ENCODE data around the gene RASEF. TPM values are rescaled to one million over a fixed set of nuclear protein-coding genes. Genes with fewer than 3 reads are reported as not detected.

RASEF gene
- total and polyA plus RNA-seq, 10 of the 15 experiments (the other 5 are each of a cell fraction or from before 2014, with no cell fraction given): under 0.01 to 0.04 (median 0.01) TPM; not detected in 7

DNA sequence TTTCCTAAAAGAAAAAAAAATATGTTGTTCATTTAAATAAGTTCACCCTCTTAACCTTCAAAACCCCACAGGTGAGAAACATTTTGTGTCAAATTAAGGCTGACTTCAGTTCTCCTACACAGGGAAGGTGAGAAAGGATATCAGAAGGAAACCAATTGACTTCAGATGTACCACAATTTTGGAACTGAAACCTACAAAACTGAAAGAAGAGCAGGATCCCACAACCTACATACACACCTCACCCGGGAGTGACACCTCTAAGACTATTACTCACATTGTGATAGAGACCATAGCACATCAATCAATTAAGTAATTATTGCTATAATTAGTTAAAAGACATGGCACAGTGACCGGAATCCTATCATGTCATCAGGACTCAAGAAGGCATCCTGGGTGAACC lies 47.0 kb downstream of the RASEF start:
- no peak overlapping the region for H3K4me2 ChIP-seq (ENCODE audit: control insufficient read depth, insufficient read depth)
- BruUV-seq (replicated peaks): no TSS peak
- no peaks in the 10 kb centered on the region for H3K36me3 ChIP-seq (ENCODE audit: control insufficient read depth in 2 of 2, insufficient read depth in 2 of 2, low read length in 1 of 2)
- no peak overlapping the region for H3K27ac ChIP-seq (ENCODE audit: control insufficient read depth, insufficient read depth)
- DNase-seq (ENCODE audit: low read depth, low spot score) (no peak), ATAC-seq (no peak), FAIRE-seq (no peak)
- in situ Hi-C loops (cut with MboI): no loop called here
- TF ChIP-seq SMARCA5 (IDR thresholded peaks at IDR 0.05): no peak
- TF ChIP-seq, protein P1, sequence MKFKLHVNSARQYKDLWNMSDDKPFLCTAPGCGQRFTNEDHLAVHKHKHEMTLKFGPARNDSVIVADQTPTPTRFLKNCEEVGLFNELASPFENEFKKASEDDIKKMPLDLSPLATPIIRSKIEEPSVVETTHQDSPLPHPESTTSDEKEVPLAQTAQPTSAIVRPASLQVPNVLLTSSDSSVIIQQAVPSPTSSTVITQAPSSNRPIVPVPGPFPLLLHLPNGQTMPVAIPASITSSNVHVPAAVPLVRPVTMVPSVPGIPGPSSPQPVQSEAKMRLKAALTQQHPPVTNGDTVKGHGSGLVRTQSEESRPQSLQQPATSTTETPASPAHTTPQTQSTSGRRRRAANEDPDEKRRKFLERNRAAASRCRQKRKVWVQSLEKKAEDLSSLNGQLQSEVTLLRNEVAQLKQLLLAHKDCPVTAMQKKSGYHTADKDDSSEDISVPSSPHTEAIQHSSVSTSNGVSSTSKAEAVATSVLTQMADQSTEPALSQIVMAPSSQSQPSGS (IDR thresholded peaks at IDR 0.05; ENCODE audit: low read length): no peak
- TF ChIP-seq, protein P2, sequence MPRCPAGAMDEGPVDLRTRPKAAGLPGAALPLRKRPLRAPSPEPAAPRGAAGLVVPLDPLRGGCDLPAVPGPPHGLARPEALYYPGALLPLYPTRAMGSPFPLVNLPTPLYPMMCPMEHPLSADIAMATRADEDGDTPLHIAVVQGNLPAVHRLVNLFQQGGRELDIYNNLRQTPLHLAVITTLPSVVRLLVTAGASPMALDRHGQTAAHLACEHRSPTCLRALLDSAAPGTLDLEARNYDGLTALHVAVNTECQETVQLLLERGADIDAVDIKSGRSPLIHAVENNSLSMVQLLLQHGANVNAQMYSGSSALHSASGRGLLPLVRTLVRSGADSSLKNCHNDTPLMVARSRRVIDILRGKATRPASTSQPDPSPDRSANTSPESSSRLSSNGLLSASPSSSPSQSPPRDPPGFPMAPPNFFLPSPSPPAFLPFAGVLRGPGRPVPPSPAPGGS (IDR thresholded peaks at IDR 0.05; ENCODE audit: borderline replicate concordance, insufficient read depth, low read depth, low read length, poor library complexity, severe bottlenecking): no peak
- TF ChIP-seq, protein P3, sequence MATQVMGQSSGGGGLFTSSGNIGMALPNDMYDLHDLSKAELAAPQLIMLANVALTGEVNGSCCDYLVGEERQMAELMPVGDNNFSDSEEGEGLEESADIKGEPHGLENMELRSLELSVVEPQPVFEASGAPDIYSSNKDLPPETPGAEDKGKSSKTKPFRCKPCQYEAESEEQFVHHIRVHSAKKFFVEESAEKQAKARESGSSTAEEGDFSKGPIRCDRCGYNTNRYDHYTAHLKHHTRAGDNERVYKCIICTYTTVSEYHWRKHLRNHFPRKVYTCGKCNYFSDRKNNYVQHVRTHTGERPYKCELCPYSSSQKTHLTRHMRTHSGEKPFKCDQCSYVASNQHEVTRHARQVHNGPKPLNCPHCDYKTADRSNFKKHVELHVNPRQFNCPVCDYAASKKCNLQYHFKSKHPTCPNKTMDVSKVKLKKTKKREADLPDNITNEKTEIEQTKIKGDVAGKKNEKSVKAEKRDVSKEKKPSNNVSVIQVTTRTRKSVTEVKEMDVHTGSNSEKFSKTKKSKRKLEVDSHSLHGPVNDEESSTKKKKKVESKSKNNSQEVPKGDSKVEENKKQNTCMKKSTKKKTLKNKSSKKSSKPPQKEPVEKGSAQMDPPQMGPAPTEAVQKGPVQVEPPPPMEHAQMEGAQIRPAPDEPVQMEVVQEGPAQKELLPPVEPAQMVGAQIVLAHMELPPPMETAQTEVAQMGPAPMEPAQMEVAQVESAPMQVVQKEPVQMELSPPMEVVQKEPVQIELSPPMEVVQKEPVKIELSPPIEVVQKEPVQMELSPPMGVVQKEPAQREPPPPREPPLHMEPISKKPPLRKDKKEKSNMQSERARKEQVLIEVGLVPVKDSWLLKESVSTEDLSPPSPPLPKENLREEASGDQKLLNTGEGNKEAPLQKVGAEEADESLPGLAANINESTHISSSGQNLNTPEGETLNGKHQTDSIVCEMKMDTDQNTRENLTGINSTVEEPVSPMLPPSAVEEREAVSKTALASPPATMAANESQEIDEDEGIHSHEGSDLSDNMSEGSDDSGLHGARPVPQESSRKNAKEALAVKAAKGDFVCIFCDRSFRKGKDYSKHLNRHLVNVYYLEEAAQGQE (IDR thresholded peaks at IDR 0.05; ENCODE audit: low read depth, low read length): no peak
- no peak for TF ChIP-seq RB1 (IDR thresholded peaks at IDR 0.05; ENCODE audit: borderline replicate concordance)
- H3K9me3 ChIP-seq (replicated peaks; ENCODE audit: control insufficient read depth, insufficient read depth, low read length): no peaks in the 10 kb centered on the region
- no peaks in the 10 kb centered on the region for H3K79me2 ChIP-seq (ENCODE audit: control insufficient read depth, insufficient read depth, low read length)
- CTCF ChIA-PET: no interaction called here
- no peaks in the 10 kb centered on the region for H3K4me1 ChIP-seq (ENCODE audit: control insufficient read depth, insufficient read depth, low read length)
- no peak overlapping the region for H2AFZ ChIP-seq (ENCODE audit: control insufficient read depth, low read depth, low read length)
- no peak overlapping the region for H3K4me3 ChIP-seq
- no peaks in the 10 kb centered on the region for H3K27me3 ChIP-seq (replicated peaks in 1 of 2; ENCODE audit: control insufficient read depth in 2 of 2, insufficient read depth in 2 of 2, low read length in 1 of 2)
- H3K9ac ChIP-seq (ENCODE audit: control insufficient read depth, insufficient read depth, low read length): no peak overlapping the region
- POLR2A ChIA-PET: no interaction called here
- 47% methylated on average over 2 of the region's 2 CpGs for WGBS (ENCODE audit: insufficient coverage, insufficient replicate concordance, low lambda C conversion rate, missing lambda C conversion rate)
- intact Hi-C loops (cut with micrococcal nuclease; ENCODE audit: unreplicated experiment): no loop called here
- RAD21 ChIA-PET (ENCODE audit: unreplicated experiment): no interaction called here
- H4K20me1 ChIP-seq (ENCODE audit: control insufficient read depth, insufficient read depth): no peaks in the 10 kb centered on the region
- SMC1A ChIA-PET (ENCODE audit: uncharacterized antibody, unreplicated experiment): interaction anchor here (1.0 kb wide), 1 partner anchor 10 kb away, joined by 4 read pairs; no protein-coding TSS in a partner anchor
